22Rv1 (cell line): ENCODE results near the gene SLC25A51.

Experiments
- CTCF ChIP-seq: fragments of 450-650 bp; IDR thresholded peaks from 2 replicates; pipeline ENCODE4 v1.5.1; 2017; ENCODE audit warnings: mild to moderate bottlenecking
- ZFX ChIP-seq: fragments of 450-650 bp; IDR thresholded peaks from 2 replicates; pipeline ENCODE4 v1.6.1; 2017; ENCODE audit warnings: antibody characterized with exemption, borderline replicate concordance

- TF ChIP-seq CTCF (no peak), ZFX (no peak)
These were observed 4.9 kb downstream of the SLC25A51 start for GRCh38 chr9:37899041-37899440.
